GM12878 (cell line): Measurements from ENCODE around the gene AIFM3. TPM values are rescaled to one million over a fixed set of nuclear protein-coding genes. Genes with fewer than 3 reads are reported as not detected.
A peak's percentile ranks its signal among the peaks of the same experiment; 100 is the strongest.

Experiments
- ATAC-seq: fragments of 200-7000 bp; cut with Tn5 transposase; 3 replicates; pipeline ENCODE4 v1.9.1; 2020; ENCODE audit warnings: mild to moderate bottlenecking, moderate library complexity
- BruUV-seq: library from RNA; stranded (reverse); fragments of 400-500 nt; replicated peaks from 2 replicates; lab custom pipeline; 2021; lab: Mats Ljungman, UMichigan
- CTCF ChIA-PET: fragments of 300-600 bp; sonication (Branson Sonifier 250); formaldehyde crosslinking; extraction: SDS; loops from one replicate; lab custom pipeline; 2021; ENCODE audit warnings: inconsistent platforms; lab: Yijun Ruan, JAX
- POLR2A ChIA-PET: fragments of 350-600 bp; formaldehyde crosslinking; extraction: SDS; loops from one replicate; lab custom pipeline; 2021; ENCODE audit warnings: inconsistent platforms; lab: Charles Lee
- RAD21 ChIA-PET: fragments of 300-600 bp; sonication (Branson Sonifier 250); formaldehyde crosslinking; loops from one replicate; lab custom pipeline; 2023; ENCODE audit warnings: antibody characterized with exemption; ENCODE audit not compliant: unreplicated experiment; lab: Charles Lee
- SMC1A ChIA-PET: fragments of 300-600 bp; sonication (Branson Sonifier 250); formaldehyde crosslinking; loops from one replicate; lab custom pipeline; 2023; ENCODE audit not compliant: unreplicated experiment, uncharacterized antibody; lab: Charles Lee
- DNase-seq: peaks from one replicate; pipeline ENCODE4 v3.0.0-alpha.2; 2011; ENCODE audit warnings: low read depth, low spot score
- FAIRE-seq: peaks from 3 replicates; lab custom pipeline; 2011; peaks lifted over from hg19 to GRCh38; lab: Jason Lieb, UNC
- H2AFZ ChIP-seq: 2 replicates; pipeline ENCODE4 v1.6.0; 2011; ENCODE audit warnings: low read depth, low read length, control low read depth; ENCODE audit not compliant: control insufficient read depth
- H3K27ac ChIP-seq: 2 replicates; pipeline ENCODE4 v1.5.1; 2011; ENCODE audit warnings: control low read depth; ENCODE audit not compliant: control insufficient read depth, insufficient read depth
- H3K27me3 ChIP-seq, 2 experiments: replicated peaks in 1 of 2; 2 replicates each; pipeline versions ENCODE4 v1.6.0 to v1.6.1; 2011; ENCODE audit warnings: low read length in 1 of 2; ENCODE audit not compliant: control insufficient read depth in 2 of 2, insufficient read depth in 2 of 2
- H3K36me3 ChIP-seq, 2 experiments: 2 replicates each; pipeline ENCODE4 v1.5.1; 2011; ENCODE audit warnings: low read length in 1 of 2; ENCODE audit not compliant: control insufficient read depth in 2 of 2, insufficient read depth in 2 of 2
- H3K4me1 ChIP-seq: 2 replicates; pipeline ENCODE4 v1.6.1; 2011; ENCODE audit warnings: mild to moderate bottlenecking, low read length, moderate library complexity, mixed read lengths; ENCODE audit not compliant: control insufficient read depth, insufficient read depth
- H3K4me2 ChIP-seq: 2 replicates; pipeline ENCODE4 v1.6.0; 2011; ENCODE audit warnings: control low read depth; ENCODE audit not compliant: control insufficient read depth, insufficient read depth
- H3K4me3 ChIP-seq: fragments of 200-600 bp; sonication (generic); 2 replicates; pipeline ENCODE4 v1.5.1; 2016
- H3K79me2 ChIP-seq: 2 replicates; pipeline ENCODE4 v1.6.0; 2011; ENCODE audit warnings: low read length; ENCODE audit not compliant: control insufficient read depth, insufficient read depth
- H3K9ac ChIP-seq: 2 replicates; pipeline ENCODE4 v1.8.0; 2011; ENCODE audit warnings: low read length, control low read depth, mixed read lengths; ENCODE audit not compliant: control insufficient read depth, insufficient read depth
- H3K9me3 ChIP-seq: replicated peaks from 3 replicates; pipeline ENCODE4 v1.5.1; 2011; ENCODE audit warnings: mild to moderate bottlenecking, low read length; ENCODE audit not compliant: control insufficient read depth, insufficient read depth
- H4K20me1 ChIP-seq: 2 replicates; pipeline ENCODE4 v1.6.0; 2011; ENCODE audit not compliant: control insufficient read depth, insufficient read depth
- ASH2L ChIP-seq: fragments of 300-600, 200-600 bp; sonication (generic); IDR thresholded peaks from 2 replicates; pipeline ENCODE4 v1.6.1; 2017; ENCODE audit warnings: low read depth, mild to moderate bottlenecking, borderline replicate concordance
- ATF7 ChIP-seq: fragments of 450-650 bp; IDR thresholded peaks from 2 replicates; pipeline ENCODE4 v1.6.1; 2016; ENCODE audit warnings: low read depth, mild to moderate bottlenecking
- FOXK2 ChIP-seq: fragments of 450-650 bp; IDR thresholded peaks from 2 replicates; pipeline ENCODE4 v1.6.1; 2017; ENCODE audit warnings: mild to moderate bottlenecking, moderate library complexity
- IRF3 ChIP-seq: fragments of 450-650 bp; IDR thresholded peaks from 2 replicates; pipeline ENCODE4 v1.6.1; 2014; ENCODE audit warnings: mild to moderate bottlenecking
- MEF2A ChIP-seq: IDR thresholded peaks from 2 replicates; pipeline ENCODE4 v1.6.1; 2011; ENCODE audit warnings: low read depth, mild to moderate bottlenecking, low read length, moderate library complexity; ENCODE audit not compliant: insufficient read depth
- NFXL1 ChIP-seq: fragments of 450-650 bp; IDR thresholded peaks from 2 replicates; pipeline ENCODE4 v1.6.1; 2017; ENCODE audit warnings: antibody characterized with exemption, mild to moderate bottlenecking, borderline replicate concordance
- NR2F1 ChIP-seq: fragments of 450-650 bp; conservative IDR thresholded peaks from 2 replicates; pipeline ENCODE4 v1.6.1; 2017; ENCODE audit warnings: mild to moderate bottlenecking
- RCOR1 ChIP-seq: conservative IDR thresholded peaks from 2 replicates; pipeline ENCODE4 v1.6.1; 2012; ENCODE audit warnings: low read depth, low read length, improper control_type of control experiment
- USF2 ChIP-seq: IDR thresholded peaks from 2 replicates; pipeline ENCODE4 v1.6.1; 2011; ENCODE audit warnings: low read depth, low read length, improper control_type of control experiment, borderline replicate concordance
- ZNF592 ChIP-seq: fragments of 450-650 bp; IDR thresholded peaks from 2 replicates; pipeline ENCODE4 v1.6.1; 2017; ENCODE audit warnings: mild to moderate bottlenecking, moderate library complexity
- ZNF622 ChIP-seq: fragments of 450-650 bp; IDR thresholded peaks from 2 replicates; pipeline ENCODE4 v1.6.1; 2017; ENCODE audit warnings: mild to moderate bottlenecking, inconsistent platforms
- WGBS: methylation state at CpG from one replicate; pipeline ENCODE4 v1.1.6; 2016; ENCODE audit warnings: low lambda C conversion rate; ENCODE audit not compliant: insufficient replicate concordance, insufficient coverage; ENCODE audit errors: missing lambda C conversion rate; 5-methylcytosine and 5-hydroxymethylcytosine counted together
- in situ Hi-C: fragments of 300-500 bp; cut with MboI; formaldehyde crosslinking; loops from 9 replicates; pipeline ENCODE4 v1.14.3; 2018; ENCODE audit warnings: mixed read lengths
- intact Hi-C: fragments of 100-400 bp; cut with micrococcal nuclease; formaldehyde crosslinking; loops from one replicate; pipeline ENCODE4 v1.14.2; 2022; ENCODE audit not compliant: unreplicated experiment
- polyA plus RNA-seq, 11 experiments: library from polyadenylated mRNA; depleted of rRNA in 4 of 11; unstranded in 6 of 11; stranded (reverse) in 5 of 11; fragments of >200 nt; fragmentation: Nextera tagmentation in 4 of 11; fragmentation: Illumina TruSeq in 1 of 11; extraction: Ambion mirVana in 4 of 11; extraction: Trizol in 1 of 11; gene quantifications; 1 replicate in 1 of 11; 2 replicates in 10 of 11; pipeline versions ENCODE4 v1.2.1 to v1.2.3, GENCODE V29; 2011 to 2016; ENCODE audit warnings: inconsistent platforms in 2 of 11, missing spikeins in 2 of 11, low read depth in 1 of 11
- total RNA-seq, 4 experiments: library from RNA; depleted of rRNA in 3 of 4; stranded (reverse); fragments of >200 nt in 3 of 4; fragmentation: Illumina TruSeq in 1 of 4; extraction: Trizol in 1 of 4; gene quantifications; 2 replicates each; pipeline versions ENCODE4 v1.2.1 to v1.2.3, GENCODE V29; 2013 to 2021

The AIFM3 gene
- total and polyA plus RNA-seq, 10 of the 15 experiments (the other 5 are each of a cell fraction or from before 2014, with no cell fraction given): 0.06 to 0.34 (median 0.21) TPM; not detected in 6

DNA sequence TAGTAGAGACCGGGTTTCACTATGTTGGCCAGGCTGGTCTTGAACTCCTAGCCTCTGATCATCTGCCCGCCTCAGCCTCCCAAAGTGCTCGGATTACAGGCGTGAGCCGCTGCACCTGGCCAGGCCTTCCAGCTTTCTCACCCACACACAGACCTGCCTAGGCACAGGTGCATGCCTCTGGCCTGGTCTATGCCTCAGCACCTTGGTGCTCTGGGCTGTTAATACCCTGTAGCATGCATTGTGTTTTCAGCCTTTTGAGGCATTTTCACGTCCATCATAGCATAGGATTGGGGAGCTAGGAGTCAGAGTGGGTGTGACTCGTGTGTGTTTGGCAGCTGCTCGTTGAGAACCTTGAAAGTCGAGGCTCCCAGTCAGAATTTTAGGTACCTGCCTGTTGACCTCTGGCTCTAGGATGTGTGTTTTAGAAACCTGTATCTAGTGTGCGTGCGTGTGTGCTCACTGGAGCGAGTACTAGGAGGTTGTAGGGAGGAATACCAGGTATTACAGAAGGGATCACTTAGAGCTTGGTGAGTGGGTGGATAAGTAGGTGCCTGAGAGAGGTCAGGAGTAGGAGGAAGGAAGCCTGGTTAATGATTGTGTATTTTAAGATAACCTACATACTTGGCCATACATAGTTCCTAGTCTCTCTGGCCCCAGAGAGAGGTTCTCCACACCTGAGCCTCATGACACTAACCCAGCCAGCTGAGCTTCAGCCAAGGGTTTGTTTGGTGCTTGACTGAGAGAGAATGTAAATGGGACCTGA, 29.8 kb upstream of the AIFM3 start:
- Histone ChIP-seq H2AFZ (no peak overlapping the region), H4K20me1 (peaks cover 15% of the 10 kb centered on the region), H3K27me3 (no peaks in the 10 kb centered on the region), H3K79me2 (peaks cover 79% of the 10 kb centered on the region), H3K36me3 (peaks cover 15 to 32% of the 10 kb centered on the region in 2 experiments), H3K9me3 (no peaks in the 10 kb centered on the region)
- TF ChIP-seq ASH2L: no peak
- no peak for TF ChIP-seq FOXK2
- no peak for TF ChIP-seq ZNF622
- TF ChIP-seq NFXL1: no peak
- no peak for TF ChIP-seq USF2
- TF ChIP-seq MEF2A: no peak
- no peak for TF ChIP-seq NR2F1
- no peak for TF ChIP-seq RCOR1
- TF ChIP-seq ZNF592: no peak
- no peak for TF ChIP-seq IRF3
- no peak for TF ChIP-seq ATF7
- TF ChIP-seq, all 136 proteins: peak for 0
- Histone ChIP-seq H3K9ac (no peak overlapping the region), H3K27ac (no peak overlapping the region), H3K4me2 (peak overlapping the region; percentile 34; the same call in 1 of the 2 replicates), H3K4me1 (no peaks in the 10 kb centered on the region), H3K4me3 (no peak overlapping the region; the same call in 1 of the 2 replicates)
- intact Hi-C loops: no loop called here
- ChIA-PET CTCF (interaction anchor here (0.6 to 1.8 kb wide), 6 partner anchors 11 to 71 kb away, joined by 3 to 5 read pairs (median 3); no protein-coding TSS in a partner anchor), POLR2A (interaction anchor here (0.6 to 1.2 kb wide), 5 partner anchors 10 to 17 kb away, joined by 3 to 6 read pairs (median 3); no protein-coding TSS in a partner anchor), SMC1A (interaction anchor here (1.3 to 1.6 kb wide), 2 partner anchors 15 to 20 kb away, joined by 3 to 4 read pairs; partner anchors contain the start of gene CRKL), RAD21 (no interaction called here)
- ATAC-seq: peak; percentile 52
- no peak for FAIRE-seq
- WGBS: 76% methylated on average over 12 of the region's 12 CpGs
- DNase-seq: no peak
- in situ Hi-C loops: no loop called here
- BruUV-seq: no TSS peak
